ENCODE results near the gene SLC39A5. TPM values are rescaled to one million over a fixed set of nuclear protein-coding genes. Genes with fewer than 3 reads are reported as not detected.
A peak's percentile ranks its signal among the peaks of the same experiment; 100 is the strongest.

SLC39A5 gene
- total and polyA plus RNA-seq, 2 of the 13 experiments (the other 11 are each of a cell fraction or from before 2014, with no cell fraction given), result 59.7 to 101 TPM

- TF ChIP-seq HNF1A (IDR thresholded peaks at IDR 0.05; ENCODE audit: low read depth) (no peak), HNF1A (CRISPR knock-in tag; IDR thresholded peaks at IDR 0.05; ENCODE audit: borderline replicate concordance) (peak; percentile 30; the same call in 1 of the 2 replicates), NR1H2 (CRISPR knock-in tag; IDR thresholded peaks at IDR 0.05; ENCODE audit: borderline replicate concordance, low read depth) (no peak), MXI1 (IDR thresholded peaks at IDR 0.05; ENCODE audit: borderline replicate concordance, low read depth, low read length) (peak; percentile 63; the same call in 1 of the 3 replicates), ZFP36 (IDR thresholded peaks at IDR 0.05; ENCODE audit: borderline replicate concordance, low read depth, low read length, partially characterized antibody) (no peak), ZSCAN21 (CRISPR knock-in tag; IDR thresholded peaks at IDR 0.05; ENCODE audit: borderline replicate concordance) (peak; percentile 51; the same call in 1 of the 2 replicates), POLR2A (IDR thresholded peaks at IDR 0.05; ENCODE audit: insufficient read depth in 1 of 2, low read depth in 2 of 2, low read length in 2 of 2) (no peak), ZNF644 (CRISPR knock-in tag; IDR thresholded peaks at IDR 0.05; ENCODE audit: low read depth) (no peak; the same call in 1 of the 2 replicates), SIN3A (IDR thresholded peaks at IDR 0.05; ENCODE audit: borderline replicate concordance, low read depth, low read length) (peak; percentile 72), ZBTB43 (CRISPR knock-in tag; conservative IDR thresholded peaks at IDR 0.05) (no peak), NFE2L1 (CRISPR knock-in tag; IDR thresholded peaks at IDR 0.05; ENCODE audit: borderline replicate concordance) (no peak), ZNF367 (CRISPR knock-in tag; IDR thresholded peaks at IDR 0.05; ENCODE audit: borderline replicate concordance) (no peak), JARID2 (CRISPR knock-in tag; IDR thresholded peaks at IDR 0.05; ENCODE audit: insufficient replicate concordance) (peak; percentile 18), ZEB1 (IDR thresholded peaks at IDR 0.05; ENCODE audit: insufficient replicate concordance, low read depth) (no peak), TAF15 (IDR thresholded peaks at IDR 0.05; ENCODE audit: low read depth, low read length, poor library complexity, severe bottlenecking) (no peak), E2F2 (CRISPR knock-in tag; IDR thresholded peaks at IDR 0.05; ENCODE audit: borderline replicate concordance) (no peak)
- TF ChIP-seq, protein P1, sequence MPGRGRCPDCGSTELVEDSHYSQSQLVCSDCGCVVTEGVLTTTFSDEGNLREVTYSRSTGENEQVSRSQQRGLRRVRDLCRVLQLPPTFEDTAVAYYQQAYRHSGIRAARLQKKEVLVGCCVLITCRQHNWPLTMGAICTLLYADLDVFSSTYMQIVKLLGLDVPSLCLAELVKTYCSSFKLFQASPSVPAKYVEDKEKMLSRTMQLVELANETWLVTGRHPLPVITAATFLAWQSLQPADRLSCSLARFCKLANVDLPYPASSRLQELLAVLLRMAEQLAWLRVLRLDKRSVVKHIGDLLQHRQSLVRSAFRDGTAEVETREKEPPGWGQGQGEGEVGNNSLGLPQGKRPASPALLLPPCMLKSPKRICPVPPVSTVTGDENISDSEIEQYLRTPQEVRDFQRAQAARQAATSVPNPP (CRISPR knock-in tag; IDR thresholded peaks at IDR 0.05), result no peak
These were observed 39.7 kb upstream of the SLC39A5 start (continued) for GRCh38 chr12:56189918-56190694.

Measured in HepG2 (cell line).